Measurements from ENCODE around the gene GRAMD4. TPM values are rescaled to one million over a fixed set of nuclear protein-coding genes. Genes with fewer than 3 reads are reported as not detected.

Gene GRAMD4
- total RNA-seq, 4 donors from 2014 or later, result 16.7 to 106 (median 53.3) TPM

GRCh38 chr22:46580940-46581537, 39.1 kb upstream of the GRAMD4 start:
- ATAC-seq, result no peak
- no peak for TF ChIP-seq CTCF (IDR thresholded peaks at IDR 0.05 in 4 of 5, conservative IDR thresholded peaks at IDR 0.05 in 1 of 5)
- TF ChIP-seq POLR2A (IDR thresholded peaks at IDR 0.05), result no peak
- in situ Hi-C loops (cut with MboI; ENCODE audit: low sequenced_read_pairs in 4 of 4) (no loop called here), intact Hi-C loops (cut with DNase I; ENCODE audit: low total_unique reads) (no loop called here)
- Histone ChIP-seq H3K36me3 (no peaks in the 10 kb centered on the region), H3K4me3 (no peak overlapping the region), H3K27ac (peak overlapping the region; percentile 77 to 89 (median 81)), H3K9me3 (no peaks in the 10 kb centered on the region), H3K27me3 (no peaks in the 10 kb centered on the region), H3K4me1 (peaks cover 41 to 55% of the 10 kb centered on the region in 2 donors)
- no peak for DNase-seq

DNA sequence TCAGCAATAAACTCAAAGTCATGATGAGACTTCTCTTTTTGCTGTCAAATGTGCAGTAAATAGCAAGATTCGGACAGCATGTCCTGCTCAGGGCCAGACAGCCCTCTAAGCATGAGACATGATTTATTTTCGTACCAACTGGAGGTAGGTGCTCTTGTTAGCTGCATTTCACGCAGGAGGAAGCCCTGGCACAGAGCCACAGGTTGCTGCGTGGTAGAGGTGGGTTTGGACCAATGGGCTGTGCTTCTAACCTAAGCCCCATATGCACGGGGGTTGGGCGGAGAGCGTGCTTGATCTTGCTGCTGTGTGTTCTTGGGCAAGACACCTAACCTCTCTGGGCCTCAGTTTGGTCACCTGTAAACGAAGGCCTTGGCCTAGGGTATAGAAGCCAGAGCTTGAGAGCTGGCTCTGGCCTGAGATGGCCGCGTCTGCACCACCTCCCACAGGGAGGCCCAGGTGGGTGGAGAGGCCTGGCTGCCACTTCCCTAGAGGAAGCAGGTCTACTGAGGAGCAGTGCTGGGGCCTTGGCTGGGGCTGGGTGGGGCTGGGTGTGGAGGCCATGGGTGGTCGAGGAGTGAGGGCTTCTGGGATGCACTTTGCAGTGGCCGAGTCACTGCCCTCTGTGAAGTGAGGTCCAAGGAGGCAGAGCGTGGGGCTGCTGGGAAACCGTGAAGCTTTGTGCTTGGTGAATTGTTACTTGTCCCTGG, 38.5 kb upstream of the GRAMD4 start:
- H3K36me3 ChIP-seq, result no peaks in the 10 kb centered on the region
- no peak for TF ChIP-seq POLR2A (IDR thresholded peaks at IDR 0.05)
- no peak for TF ChIP-seq CTCF (IDR thresholded peaks at IDR 0.05 in 4 of 5, conservative IDR thresholded peaks at IDR 0.05 in 1 of 5)
- H3K9me3 ChIP-seq, result no peaks in the 10 kb centered on the region
- in situ Hi-C loops (cut with MboI; ENCODE audit: low sequenced_read_pairs in 4 of 4), result no loop called here
- peaks cover 41 to 55% of the 10 kb centered on the region in 2 donors for H3K4me1 ChIP-seq
- H3K4me3 ChIP-seq, result no peak overlapping the region
- ATAC-seq (no peak), DNase-seq (peak in 1 of 2 donors; percentile 36)
- H3K27me3 ChIP-seq, result no peaks in the 10 kb centered on the region
- H3K27ac ChIP-seq, result peak overlapping the region in 2 of 4 donors; percentile 82 to 89
- intact Hi-C loops (cut with DNase I; ENCODE audit: low total_unique reads), result no loop called here

GRCh38 chr22:46582281-46582933, 37.8 kb upstream of the GRAMD4 start:
- H3K27ac ChIP-seq, result peak overlapping the region in 1 of 4 donors; percentile 89
- ATAC-seq (no peak), DNase-seq (no peak)
- H3K9me3 ChIP-seq, result no peaks in the 10 kb centered on the region
- intact Hi-C loops (cut with DNase I; ENCODE audit: low total_unique reads), result no loop called here
- no peak for TF ChIP-seq POLR2A (IDR thresholded peaks at IDR 0.05)
- TF ChIP-seq CTCF (IDR thresholded peaks at IDR 0.05 in 4 of 5, conservative IDR thresholded peaks at IDR 0.05 in 1 of 5), result no peak
- H3K27me3 ChIP-seq, result no peaks in the 10 kb centered on the region
- in situ Hi-C loops (cut with MboI; ENCODE audit: low sequenced_read_pairs in 4 of 4), result no loop called here
- H3K36me3 ChIP-seq, result no peaks in the 10 kb centered on the region
- no peak overlapping the region for H3K4me3 ChIP-seq
- peaks cover 41 to 55% of the 10 kb centered on the region in 2 donors for H3K4me1 ChIP-seq

GRCh38 chr22:46583571-46583970, 36.6 kb upstream of the GRAMD4 start:
- in situ Hi-C loops (cut with MboI; ENCODE audit: low sequenced_read_pairs in 4 of 4), result no loop called here
- Histone ChIP-seq H3K27me3 (no peaks in the 10 kb centered on the region), H3K4me3 (no peak overlapping the region), H3K4me1 (peaks cover 29 to 55% of the 10 kb centered on the region in 2 donors), H3K9me3 (no peaks in the 10 kb centered on the region), H3K27ac (no peak overlapping the region), H3K36me3 (no peaks in the 10 kb centered on the region)
- DNase-seq (peak in 1 of 2 donors; percentile 8), ATAC-seq (no peak)
- intact Hi-C loops (cut with DNase I; ENCODE audit: low total_unique reads), result no loop called here
- TF ChIP-seq CTCF (IDR thresholded peaks at IDR 0.05 in 4 of 5, conservative IDR thresholded peaks at IDR 0.05 in 1 of 5), result no peak
- no peak for TF ChIP-seq POLR2A (IDR thresholded peaks at IDR 0.05)

All from gastrocnemius medialis (tissue), 4 donors.